ENCODE data around the gene ZSWIM5.

DNA sequence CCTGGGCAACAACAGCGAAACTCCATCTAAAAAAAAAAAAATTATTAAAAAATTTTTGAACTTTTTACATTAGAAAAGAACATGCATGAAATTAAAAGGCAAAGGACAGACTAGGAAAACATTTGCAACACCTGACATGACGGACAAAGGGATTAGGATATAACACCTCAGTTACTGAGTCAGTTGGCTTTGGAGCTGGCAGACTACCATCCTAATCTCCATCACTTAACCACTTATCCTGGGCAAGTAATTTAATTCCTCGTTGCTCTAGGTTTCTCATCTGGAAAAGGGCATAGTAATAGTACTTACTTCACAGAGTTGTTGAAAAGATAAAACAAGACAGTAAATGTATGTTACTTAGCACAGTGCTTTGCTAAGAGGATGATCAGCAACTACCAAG, 207.2 kb downstream of the ZSWIM5 start:
- TF ChIP-seq, protein P1, sequence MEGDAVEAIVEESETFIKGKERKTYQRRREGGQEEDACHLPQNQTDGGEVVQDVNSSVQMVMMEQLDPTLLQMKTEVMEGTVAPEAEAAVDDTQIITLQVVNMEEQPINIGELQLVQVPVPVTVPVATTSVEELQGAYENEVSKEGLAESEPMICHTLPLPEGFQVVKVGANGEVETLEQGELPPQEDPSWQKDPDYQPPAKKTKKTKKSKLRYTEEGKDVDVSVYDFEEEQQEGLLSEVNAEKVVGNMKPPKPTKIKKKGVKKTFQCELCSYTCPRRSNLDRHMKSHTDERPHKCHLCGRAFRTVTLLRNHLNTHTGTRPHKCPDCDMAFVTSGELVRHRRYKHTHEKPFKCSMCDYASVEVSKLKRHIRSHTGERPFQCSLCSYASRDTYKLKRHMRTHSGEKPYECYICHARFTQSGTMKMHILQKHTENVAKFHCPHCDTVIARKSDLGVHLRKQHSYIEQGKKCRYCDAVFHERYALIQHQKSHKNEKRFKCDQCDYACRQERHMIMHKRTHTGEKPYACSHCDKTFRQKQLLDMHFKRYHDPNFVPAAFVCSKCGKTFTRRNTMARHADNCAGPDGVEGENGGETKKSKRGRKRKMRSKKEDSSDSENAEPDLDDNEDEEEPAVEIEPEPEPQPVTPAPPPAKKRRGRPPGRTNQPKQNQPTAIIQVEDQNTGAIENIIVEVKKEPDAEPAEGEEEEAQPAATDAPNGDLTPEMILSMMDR (IDR thresholded peaks at IDR 0.05): no peak
- no peak for TF ChIP-seq EP300 (IDR thresholded peaks at IDR 0.05; ENCODE audit: low read depth)
- TF ChIP-seq POLR2A (IDR thresholded peaks at IDR 0.05): no peak
- TF ChIP-seq POLR2AphosphoS5 (IDR thresholded peaks at IDR 0.05): no peak

Measured in transverse colon (tissue), 4 donors.